GM12865 (cell line): ENCODE data around the gene CLDN22.

ENCODE experiments used
- DNase-seq: peaks from one replicate; pipeline ENCODE4 v3.0.0; 2010; ENCODE audit warnings: low read depth
- H3K4me3 ChIP-seq: 2 replicates; pipeline ENCODE4 v1.5.1; 2011; ENCODE audit warnings: mild to moderate bottlenecking, low read depth, low read length, control low read depth
- TF ChIP-seq, protein P1 (sequence below): IDR thresholded peaks from 2 replicates; pipeline ENCODE4 v1.5.1; 2011; ENCODE audit warnings: low read length, control low read depth, low read depth, inconsistent platforms; ENCODE audit not compliant: insufficient read depth; ENCODE audit errors: missing control alignments

Gene CLDN22

DNA sequence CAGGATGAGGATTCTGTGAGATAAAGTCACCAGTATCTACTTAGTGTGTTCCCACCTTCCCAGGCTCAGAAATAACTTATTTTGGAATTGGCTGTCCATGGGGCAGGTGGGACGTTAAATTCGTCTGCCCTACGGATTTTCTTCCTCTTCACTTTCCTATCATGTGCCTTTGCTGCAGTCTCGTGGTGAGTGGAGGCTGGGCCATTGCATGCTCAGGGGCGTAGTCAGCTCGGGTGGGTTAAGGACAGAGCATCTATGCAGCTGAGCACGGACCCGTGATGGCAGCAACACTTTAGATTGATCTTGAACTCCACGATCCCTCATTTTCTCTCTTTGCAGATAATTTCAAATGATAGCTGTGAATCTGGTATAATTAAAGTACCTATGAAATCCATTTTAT, 51.5 kb downstream of the CLDN22 start:
- TF ChIP-seq, protein P1, sequence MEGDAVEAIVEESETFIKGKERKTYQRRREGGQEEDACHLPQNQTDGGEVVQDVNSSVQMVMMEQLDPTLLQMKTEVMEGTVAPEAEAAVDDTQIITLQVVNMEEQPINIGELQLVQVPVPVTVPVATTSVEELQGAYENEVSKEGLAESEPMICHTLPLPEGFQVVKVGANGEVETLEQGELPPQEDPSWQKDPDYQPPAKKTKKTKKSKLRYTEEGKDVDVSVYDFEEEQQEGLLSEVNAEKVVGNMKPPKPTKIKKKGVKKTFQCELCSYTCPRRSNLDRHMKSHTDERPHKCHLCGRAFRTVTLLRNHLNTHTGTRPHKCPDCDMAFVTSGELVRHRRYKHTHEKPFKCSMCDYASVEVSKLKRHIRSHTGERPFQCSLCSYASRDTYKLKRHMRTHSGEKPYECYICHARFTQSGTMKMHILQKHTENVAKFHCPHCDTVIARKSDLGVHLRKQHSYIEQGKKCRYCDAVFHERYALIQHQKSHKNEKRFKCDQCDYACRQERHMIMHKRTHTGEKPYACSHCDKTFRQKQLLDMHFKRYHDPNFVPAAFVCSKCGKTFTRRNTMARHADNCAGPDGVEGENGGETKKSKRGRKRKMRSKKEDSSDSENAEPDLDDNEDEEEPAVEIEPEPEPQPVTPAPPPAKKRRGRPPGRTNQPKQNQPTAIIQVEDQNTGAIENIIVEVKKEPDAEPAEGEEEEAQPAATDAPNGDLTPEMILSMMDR = no peak
- no peak for DNase-seq
- no peak overlapping the region for H3K4me3 ChIP-seq
